Spleen (tissue), 11 donors: ENCODE measurements around the gene MACROH2A1. TPM values are rescaled to one million over a fixed set of nuclear protein-coding genes. Genes with fewer than 3 reads are reported as not detected.

Experiments used
- DNase-seq: peaks from one replicate; pipeline ENCODE4 v3.0.0-alpha.2; 2020
- H3K27ac ChIP-seq, 8 donors: fragments of 200-600 bp; sonication (generic) in 7 of 8; 1 replicate in 4 of 8; 2 replicates in 4 of 8; pipeline versions ENCODE4 v1.5.0 to v1.8.0; 2016 to 2021; ENCODE audit warnings: inconsistent platforms in 4 of 8, mild to moderate bottlenecking in 4 of 8, moderate library complexity in 1 of 8
- H3K27me3 ChIP-seq, 7 donors: fragments of 200-600 bp; sonication (generic) in 6 of 7; replicated peaks in 1 of 7; 1 replicate in 4 of 7; 2 replicates in 3 of 7; pipeline versions ENCODE4 v1.5.0 to v1.8.0; 2016 to 2021; ENCODE audit warnings: inconsistent platforms in 3 of 7, mild to moderate bottlenecking in 1 of 7
- H3K36me3 ChIP-seq, 6 donors: fragments of 200-600 bp; sonication (generic) in 5 of 6; 1 replicate in 4 of 6; 2 replicates in 2 of 6; pipeline versions ENCODE4 v1.5.0 to v1.8.0; 2016 to 2021; ENCODE audit warnings: inconsistent platforms in 2 of 6
- H3K4me1 ChIP-seq, 6 donors: fragments of 200-600 bp; sonication (generic) in 5 of 6; 1 replicate in 3 of 6; 2 replicates in 3 of 6; pipeline versions ENCODE4 v1.5.0 to v1.8.0; 2016 to 2021; ENCODE audit warnings: inconsistent platforms in 3 of 6
- H3K4me3 ChIP-seq, 8 donors: fragments of 200-600 bp; sonication (generic) in 7 of 8; 1 replicate in 4 of 8; 2 replicates in 4 of 8; pipeline versions ENCODE4 v1.5.0 to v1.8.0; 2016 to 2021; ENCODE audit warnings: inconsistent platforms in 4 of 8, mild to moderate bottlenecking in 4 of 8, moderate library complexity in 2 of 8
- H3K9me3 ChIP-seq, 8 donors: fragments of 200-600 bp; sonication (generic) in 7 of 8; 1 replicate in 4 of 8; 2 replicates in 4 of 8; pipeline versions ENCODE4 v1.5.0 to v1.8.0; 2016 to 2021; ENCODE audit warnings: inconsistent platforms in 4 of 8
- CTCF ChIP-seq, 11 experiments: fragments of 200-600 bp in 7 of 11; fragments of 450-650 bp in 4 of 11; sonication (generic) in 4 of 11; IDR thresholded peaks in 8 of 11; conservative IDR thresholded peaks in 3 of 11; 1 replicate in 7 of 11; 2 replicates in 4 of 11; pipeline versions ENCODE4 v1.4.0 to v1.8.0; 2016 to 2021; ENCODE audit warnings: antibody characterized with exemption in 11 of 11, inconsistent platforms in 4 of 11, mild to moderate bottlenecking in 1 of 11
- POLR2A ChIP-seq, 3 donors: fragments of 450-650 bp; IDR thresholded peaks; one replicate each; pipeline ENCODE4 v1.5.1; 2017; ENCODE audit warnings: antibody characterized with exemption in 3 of 3, mild to moderate bottlenecking in 1 of 3
- POLR2AphosphoS5 ChIP-seq, 3 donors: sonication (generic); formaldehyde crosslinking; IDR thresholded peaks; one replicate each; pipeline ENCODE4 v1.5.1; 2017; ENCODE audit warnings: antibody characterized with exemption in 3 of 3
- WGBS, 5 donors: extraction: QIAGEN DNeasy Blood & Tissue Kit in 3 of 5; methylation state at CpG; one replicate each; pipeline versions ENCODE4 v1.1.5 to v1.1.7; 2013 to 2018; 5-methylcytosine and 5-hydroxymethylcytosine counted together
- intact Hi-C: fragments of 100-400 bp; cut with DNase I; formaldehyde crosslinking; loops from one replicate; pipeline ENCODE4 v1.15.0; 2023; ENCODE audit warnings: low total_unique reads
- polyA plus RNA-seq, 3 donors: library from polyadenylated mRNA; stranded (reverse); fragments of 200-250 nt; gene quantifications; one replicate each; pipeline ENCODE4 v1.2.1, GENCODE V29; 2013
- total RNA-seq, 7 donors: library from RNA; depleted of rRNA in 3 of 7; stranded (reverse); fragments of >200 nt in 3 of 7; fragmentation: NEBNext Ultra II Directional in 4 of 7; extraction: Animal tissue kit (Norgen Biotek cat#: 25700) in 4 of 7; gene quantifications; one replicate each; pipeline versions ENCODE4 v1.1.0 to v1.2.1, GENCODE V29; 2016 to 2021
- donor health status: healthy with polysubstance abuse.
- donor health status: DM: no; HTN: no; CAD: no; lungs with moderate emphysema.
- donor health status: DM: no; HTN: no; CAD: no.
- donor health status: Bipolar disorder and iron deficiency.
- donor health status: healthy.
- donor health status: DM: no; HTN: no; CAD: no.
- donor health status: DM: yes; HTN: yes; CAD: no.

The MACROH2A1 gene
- total and polyA plus RNA-seq, 10 donors = 88.1 to 288 (median 175) TPM

- Histone ChIP-seq H3K4me3 (no peak overlapping the region), H3K27ac (no peak overlapping the region), H3K36me3 (no peaks in the 10 kb centered on the region), H3K4me1 (peaks cover 0 to 41% (median 9%) of the 10 kb centered on the region in 6 donors), H3K9me3 (no peaks in the 10 kb centered on the region), H3K27me3 (peaks cover 0 to 7% (median 0%) of the 10 kb centered on the region in 7 donors)
- TF ChIP-seq CTCF (IDR thresholded peaks at IDR 0.05 in 8 of 11, conservative IDR thresholded peaks at IDR 0.05 in 3 of 11) (no peak), POLR2AphosphoS5 (IDR thresholded peaks at IDR 0.05) (no peak), POLR2A (IDR thresholded peaks at IDR 0.05) (no peak)
- intact Hi-C loops = no loop called here
- 19 to 39% (median 29%) methylated on average over 11 of the region's 11 CpGs for WGBS, 5 donors
- DNase-seq = no peak
Observed at GRCh38 chr5:135441350-135441831, 42.4 kb upstream of the MACROH2A1 start.

- no peaks in the 10 kb centered on the region for H3K9me3 ChIP-seq
- TF ChIP-seq POLR2A (IDR thresholded peaks at IDR 0.05) (no peak), POLR2AphosphoS5 (IDR thresholded peaks at IDR 0.05) (no peak), CTCF (IDR thresholded peaks at IDR 0.05 in 8 of 11, conservative IDR thresholded peaks at IDR 0.05 in 3 of 11) (no peak)
- no peak for DNase-seq
- intact Hi-C loops = no loop called here
- 54 to 60% (median 57%) methylated on average over 6 of the region's 6 CpGs for whole genome bisulfite sequencing, 5 donors
- H3K27ac ChIP-seq = no peak overlapping the region
- H3K36me3 ChIP-seq = no peaks in the 10 kb centered on the region
- H3K27me3 ChIP-seq = peaks cover 0 to 9% (median 0%) of the 10 kb centered on the region in 7 donors
- H3K4me1 ChIP-seq = peaks cover 0 to 42% (median 9%) of the 10 kb centered on the region in 6 donors
- H3K4me3 ChIP-seq = no peak overlapping the region
Observed at GRCh38 chr5:135440916-135441315, 41.9 kb upstream of the MACROH2A1 start.

- no peak for DNase-seq
- TF ChIP-seq POLR2A (IDR thresholded peaks at IDR 0.05) (no peak), POLR2AphosphoS5 (IDR thresholded peaks at IDR 0.05) (no peak), CTCF (IDR thresholded peaks at IDR 0.05 in 8 of 11, conservative IDR thresholded peaks at IDR 0.05 in 3 of 11) (no peak)
- Histone ChIP-seq H3K36me3 (no peaks in the 10 kb centered on the region), H3K4me3 (no peak overlapping the region), H3K27ac (no peak overlapping the region), H3K27me3 (peaks cover 0 to 23% (median 0%) of the 10 kb centered on the region in 7 donors), H3K4me1 (peaks cover 0 to 50% (median 9%) of the 10 kb centered on the region in 6 donors), H3K9me3 (no peaks in the 10 kb centered on the region)
- intact Hi-C loops = no loop called here
- WGBS, 5 donors = 72 to 81% (median 73%) methylated on average over 9 to 11 of the region's 11 CpGs
Observed at GRCh38 chr5:135439231-135440205, 40.5 kb upstream of the MACROH2A1 start.

- Histone ChIP-seq H3K4me1 (peaks cover 0 to 58% (median 9%) of the 10 kb centered on the region in 6 donors), H3K27me3 (peaks cover 0 to 23% (median 0%) of the 10 kb centered on the region in 7 donors)
- DNase-seq = no peak
Observed at GRCh38 chr5:135438636-135439221, 39.7 kb upstream of the MACROH2A1 start.

More at GRCh38 chr5:135438636-135439221, 39.7 kb upstream of the MACROH2A1 start:
- Histone ChIP-seq H3K4me3 (no peak overlapping the region), H3K36me3 (no peaks in the 10 kb centered on the region), H3K9me3 (no peaks in the 10 kb centered on the region), H3K27ac (no peak overlapping the region)
- 62 to 72% (median 65%) methylated on average over 10 of the region's 10 CpGs for WGBS, 5 donors
- TF ChIP-seq CTCF (IDR thresholded peaks at IDR 0.05 in 8 of 11, conservative IDR thresholded peaks at IDR 0.05 in 3 of 11) = no peak
- intact Hi-C loops = no loop called here
